Keratinocyte (primary cell): ENCODE results near the gene REEP2. TPM values are rescaled to one million over a fixed set of nuclear protein-coding genes. Genes with fewer than 3 reads are reported as not detected.

Experiments
- DNase-seq: peaks from one replicate; pipeline ENCODE4 v3.0.0-alpha.2; 2011; ENCODE audit warnings: low read depth, missing footprints, low spot score
- FAIRE-seq: peaks from 2 replicates; lab custom pipeline; 2011; peaks lifted over from hg19 to GRCh38; lab: Jason Lieb, UNC
- H2AFZ ChIP-seq: 2 replicates; pipeline ENCODE4 v1.6.0; 2012; ENCODE audit warnings: low read length, control low read depth, inconsistent platforms; ENCODE audit not compliant: control insufficient read depth
- H3K27ac ChIP-seq: 2 replicates; pipeline ENCODE4 v1.5.1; 2011; ENCODE audit warnings: low read length; ENCODE audit not compliant: control insufficient read depth, insufficient read depth
- H3K27me3 ChIP-seq: 3 replicates; pipeline ENCODE4 v1.6.0; 2011; ENCODE audit warnings: low read length; ENCODE audit not compliant: control insufficient read depth, insufficient read depth; ENCODE audit errors: extremely low read depth
- H3K36me3 ChIP-seq, 2 experiments: 2 replicates in 1 of 2; 3 replicates in 1 of 2; pipeline ENCODE4 v1.5.1; 2011; ENCODE audit warnings: low read length in 2 of 2, mild to moderate bottlenecking in 1 of 2; ENCODE audit not compliant: control insufficient read depth in 2 of 2, insufficient read depth in 2 of 2; ENCODE audit errors: extremely low read depth in 1 of 2
- H3K4me1 ChIP-seq: 3 replicates; pipeline ENCODE4 v1.5.1; 2011; ENCODE audit warnings: low read length; ENCODE audit not compliant: control insufficient read depth, insufficient read depth; ENCODE audit errors: extremely low read depth
- H3K4me2 ChIP-seq: 3 replicates; pipeline ENCODE4 v1.6.0; 2011; ENCODE audit warnings: low read depth, low read length; ENCODE audit not compliant: control insufficient read depth, insufficient read depth; ENCODE audit errors: extremely low read depth
- H3K4me3 ChIP-seq, 3 experiments: fragments of 200-600 bp in 1 of 3; sonication (generic) in 1 of 3; 2 replicates in 2 of 3; 3 replicates in 1 of 3; pipeline ENCODE4 v1.5.1; 2011 to 2016; ENCODE audit warnings: low read length in 3 of 3, mild to moderate bottlenecking in 3 of 3, control low read depth in 2 of 3, inconsistent platforms in 1 of 3, low read depth in 1 of 3, mixed read lengths in 1 of 3, mixed run types in 1 of 3, moderate library complexity in 1 of 3; ENCODE audit not compliant: control insufficient read depth in 2 of 3, insufficient read depth in 2 of 3; ENCODE audit errors: extremely low read depth in 1 of 3
- H3K79me2 ChIP-seq: 2 replicates; pipeline ENCODE4 v1.6.0; 2012; ENCODE audit warnings: low read length; ENCODE audit not compliant: control insufficient read depth, insufficient read depth
- H3K9ac ChIP-seq: 3 replicates; pipeline ENCODE4 v1.6.0; 2011; ENCODE audit warnings: low read length; ENCODE audit not compliant: control insufficient read depth, insufficient read depth; ENCODE audit errors: extremely low read depth
- H3K9me1 ChIP-seq: 3 replicates; pipeline ENCODE4 v1.6.0; 2011; ENCODE audit warnings: low read length; ENCODE audit not compliant: control insufficient read depth, insufficient read depth; ENCODE audit errors: extremely low read depth
- H3K9me3 ChIP-seq: 2 replicates; pipeline ENCODE4 v1.5.1; 2012; ENCODE audit warnings: low read depth, low read length; ENCODE audit not compliant: control insufficient read depth
- H4K20me1 ChIP-seq: 3 replicates; pipeline ENCODE4 v1.6.0; 2011; ENCODE audit warnings: low read length; ENCODE audit not compliant: control insufficient read depth, insufficient read depth; ENCODE audit errors: extremely low read depth
- EZH2 ChIP-seq: IDR thresholded peaks from one replicate; pipeline ENCODE4 v1.6.1; 2012; ENCODE audit warnings: inconsistent platforms, mild to moderate bottlenecking, low read length, moderate library complexity
- dilution Hi-C: fragments of 300-500 bp; cut with MboI; formaldehyde crosslinking; loops from one replicate; pipeline ENCODE4 v1.7.0; 2020; ENCODE audit warnings: low sequenced_read_pairs; ENCODE audit not compliant: extremely low pct_ligation_motif_present
- polyA plus RNA-seq, 5 experiments: library from polyadenylated mRNA; depleted of rRNA in 3 of 5; stranded (reverse) in 3 of 5; stranded (forward) in 1 of 5; unstranded in 1 of 5; fragments of >200 nt; gene quantifications; 1 replicate in 1 of 5; 2 replicates in 3 of 5; 3 replicates in 1 of 5; pipeline versions ENCODE4 v1.2.1 to v1.2.3, GENCODE V29; 2011 to 2012; ENCODE audit warnings: missing spikeins in 2 of 5, low read depth in 1 of 5, low replicate concordance in 1 of 5
- TF ChIP-seq, protein P1 (sequence below), 3 experiments: IDR thresholded peaks in 1 of 3; conservative IDR thresholded peaks in 1 of 3; optimal IDR thresholded peaks in 1 of 3; 2 replicates in 2 of 3; 3 replicates in 1 of 3; pipeline versions ENCODE3 to v1.5.1; 2011; ENCODE audit warnings: low read length in 3 of 3, mild to moderate bottlenecking in 3 of 3, moderate library complexity in 2 of 3, control low read depth in 1 of 3, inconsistent platforms in 1 of 3; ENCODE audit not compliant: insufficient read depth in 2 of 3; ENCODE audit errors: extremely low read depth in 1 of 3

REEP2 gene
- polyA plus RNA-seq, 1 donor (not counting 4 experiments of a cell fraction or from before 2014, with no cell fraction given) = 0.35 TPM

DNA sequence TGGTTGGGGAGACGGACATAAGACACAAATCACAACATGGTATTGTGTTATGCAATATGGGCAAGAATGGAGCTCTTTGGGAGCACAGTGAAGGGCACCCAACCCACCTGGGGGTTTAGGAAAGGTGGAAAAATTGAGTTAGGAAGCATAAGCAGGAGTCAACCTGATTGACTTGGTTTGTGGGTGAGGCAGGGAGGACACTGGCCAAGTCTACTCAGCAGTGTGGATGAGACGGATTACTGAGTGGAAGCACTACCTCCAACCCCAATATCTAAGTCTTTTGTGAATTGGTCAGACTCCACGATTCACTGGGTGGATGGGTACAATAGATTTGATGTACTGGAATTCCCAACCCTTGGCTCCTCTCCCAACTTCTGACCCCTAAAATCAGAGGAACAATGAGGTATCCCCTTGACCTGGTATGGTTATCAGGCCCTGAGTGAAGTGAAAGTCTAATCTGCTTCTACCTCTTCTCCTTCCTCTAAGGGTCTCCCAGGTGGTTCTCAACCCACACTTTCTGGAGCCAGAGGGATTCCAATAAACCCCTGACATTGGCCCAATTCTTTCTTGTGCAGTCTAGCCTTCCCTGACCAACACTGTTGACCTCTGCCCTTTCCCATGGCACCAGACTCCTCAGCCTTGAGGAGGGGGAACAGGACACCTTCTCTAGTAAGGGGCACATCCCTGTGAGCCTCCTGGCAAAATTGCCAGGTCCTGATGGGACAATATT lies 31.6 kb downstream of the REEP2 start:
- Histone ChIP-seq H3K9me1 (no peaks in the 10 kb centered on the region), H2AFZ (no peak overlapping the region), H4K20me1 (peaks cover 16% of the 10 kb centered on the region), H3K27me3 (no peaks in the 10 kb centered on the region), H3K27ac (no peak overlapping the region), H3K79me2 (peaks cover 12% of the 10 kb centered on the region), H3K9me3 (no peaks in the 10 kb centered on the region), H3K4me2 (no peak overlapping the region), H3K4me3 (no peak overlapping the region), H3K4me1 (peaks cover 21% of the 10 kb centered on the region), H3K36me3 (peaks cover 11 to 20% of the 10 kb centered on the region in 2 experiments), H3K9ac (no peak overlapping the region)
- TF ChIP-seq, protein P1, sequence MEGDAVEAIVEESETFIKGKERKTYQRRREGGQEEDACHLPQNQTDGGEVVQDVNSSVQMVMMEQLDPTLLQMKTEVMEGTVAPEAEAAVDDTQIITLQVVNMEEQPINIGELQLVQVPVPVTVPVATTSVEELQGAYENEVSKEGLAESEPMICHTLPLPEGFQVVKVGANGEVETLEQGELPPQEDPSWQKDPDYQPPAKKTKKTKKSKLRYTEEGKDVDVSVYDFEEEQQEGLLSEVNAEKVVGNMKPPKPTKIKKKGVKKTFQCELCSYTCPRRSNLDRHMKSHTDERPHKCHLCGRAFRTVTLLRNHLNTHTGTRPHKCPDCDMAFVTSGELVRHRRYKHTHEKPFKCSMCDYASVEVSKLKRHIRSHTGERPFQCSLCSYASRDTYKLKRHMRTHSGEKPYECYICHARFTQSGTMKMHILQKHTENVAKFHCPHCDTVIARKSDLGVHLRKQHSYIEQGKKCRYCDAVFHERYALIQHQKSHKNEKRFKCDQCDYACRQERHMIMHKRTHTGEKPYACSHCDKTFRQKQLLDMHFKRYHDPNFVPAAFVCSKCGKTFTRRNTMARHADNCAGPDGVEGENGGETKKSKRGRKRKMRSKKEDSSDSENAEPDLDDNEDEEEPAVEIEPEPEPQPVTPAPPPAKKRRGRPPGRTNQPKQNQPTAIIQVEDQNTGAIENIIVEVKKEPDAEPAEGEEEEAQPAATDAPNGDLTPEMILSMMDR (optimal IDR thresholded peaks at IDR 0.05 in 1 of 3, IDR thresholded peaks at IDR 0.05 in 1 of 3, conservative IDR thresholded peaks at IDR 0.05 in 1 of 3; ENCODE audit: extremely low read depth in 1 of 3, insufficient read depth in 2 of 3, low read length in 3 of 3) = no peak
- no peak for TF ChIP-seq EZH2
- dilution Hi-C loops = no loop called here
- FAIRE-seq (no peak), DNase-seq (no peak)

DNA sequence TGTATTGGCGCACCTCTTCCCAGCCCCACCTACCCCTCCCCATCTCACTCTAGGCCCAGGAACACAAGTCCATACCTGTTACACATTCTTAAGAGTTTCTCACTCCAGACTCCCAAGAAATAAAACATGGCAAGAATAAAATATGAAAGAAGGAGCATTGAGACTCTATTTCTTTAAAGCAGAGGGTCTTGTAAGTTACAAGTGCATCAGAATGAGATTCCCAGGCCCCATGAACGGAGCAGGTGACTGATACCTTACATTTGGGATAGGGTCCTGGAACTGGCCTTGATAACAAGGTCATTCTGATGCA lies 32.1 kb downstream of the REEP2 start:
- Histone ChIP-seq H3K27me3 (no peaks in the 10 kb centered on the region), H3K9me1 (no peaks in the 10 kb centered on the region), H3K27ac (no peak overlapping the region), H3K79me2 (peaks cover 9% of the 10 kb centered on the region), H2AFZ (no peak overlapping the region), H4K20me1 (peaks cover 14% of the 10 kb centered on the region), H3K9ac (no peak overlapping the region), H3K9me3 (no peaks in the 10 kb centered on the region), H3K4me2 (no peak overlapping the region), H3K4me3 (no peak overlapping the region), H3K4me1 (peaks cover 21% of the 10 kb centered on the region), H3K36me3 (peaks cover 11 to 20% of the 10 kb centered on the region in 2 experiments)
- FAIRE-seq = no peak
- no peak for DNase-seq
- dilution Hi-C loops = no loop called here
- TF ChIP-seq, protein P1 (optimal IDR thresholded peaks at IDR 0.05 in 1 of 3, IDR thresholded peaks at IDR 0.05 in 1 of 3, conservative IDR thresholded peaks at IDR 0.05 in 1 of 3; ENCODE audit: extremely low read depth in 1 of 3, insufficient read depth in 2 of 3, low read length in 3 of 3) = no peak
- no peak for TF ChIP-seq EZH2
